AG08396 (cell line): Measurements from ENCODE around the gene MKLN1.

Source experiments
- DNase-seq: peaks from one replicate; pipeline ENCODE4 v3.0.0; 2012; ENCODE audit warnings: low spot score, mixed read lengths

The MKLN1 gene

DNA sequence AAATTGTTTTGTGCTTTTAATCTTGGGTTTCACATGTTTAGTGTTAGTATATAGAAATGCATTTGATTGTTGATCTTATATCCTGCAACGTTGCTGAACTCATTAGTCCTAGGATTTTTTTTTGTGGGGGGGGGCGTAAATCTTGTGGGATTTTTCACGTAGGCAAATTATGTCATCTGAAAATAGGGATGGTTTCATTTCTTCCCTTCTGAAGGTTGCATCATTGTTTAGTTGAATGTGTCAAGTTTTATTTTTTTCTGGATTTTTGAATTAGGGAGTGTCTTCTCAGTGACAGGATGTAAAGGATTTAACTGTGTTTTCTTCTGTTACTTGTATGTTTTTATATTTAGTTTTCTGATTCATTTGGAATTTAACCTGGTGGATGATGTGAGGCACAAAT lies 26.7 kb downstream of the MKLN1 start:
- DNase-seq = no peak

GRCh38 chr7:131355917-131356777 lies 28.5 kb downstream of the MKLN1 start:
- DNase-seq = no peak

DNA sequence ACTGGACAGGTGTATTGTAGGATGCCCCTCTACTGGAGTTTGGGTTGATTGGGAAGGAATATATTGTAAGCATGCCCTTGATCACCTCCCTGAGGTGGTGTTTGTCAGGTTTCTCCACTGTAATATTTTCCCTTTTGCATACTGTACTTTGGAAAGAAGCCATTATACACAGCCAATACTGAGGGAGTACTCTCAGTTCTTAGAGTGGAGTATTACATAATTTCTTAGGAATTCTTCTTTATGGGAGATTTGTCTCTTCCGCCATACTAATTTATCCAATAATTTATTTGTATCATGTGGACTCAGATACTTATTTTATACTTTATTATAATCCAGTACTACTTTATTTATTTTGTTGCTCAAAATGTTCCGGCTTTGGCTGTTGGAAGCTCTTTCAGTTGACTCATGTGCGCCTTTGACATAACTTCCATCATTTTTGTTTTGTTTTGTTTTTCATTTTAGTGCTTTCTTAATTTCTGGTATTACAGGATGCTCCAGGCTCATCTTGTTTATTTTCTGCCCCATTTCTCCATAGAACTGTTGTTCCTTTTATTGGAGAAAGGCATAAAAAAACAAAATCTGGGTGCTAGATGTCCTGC lies 29.7 kb downstream of the MKLN1 start:
- DNase-seq = no peak

GRCh38 chr7:131358636-131359035 lies 31.0 kb downstream of the MKLN1 start:
- no peak for DNase-seq

- DNase-seq = no peak
These were observed 31.6 kb downstream of the MKLN1 start for GRCh38 chr7:131359136-131359776.

DNA sequence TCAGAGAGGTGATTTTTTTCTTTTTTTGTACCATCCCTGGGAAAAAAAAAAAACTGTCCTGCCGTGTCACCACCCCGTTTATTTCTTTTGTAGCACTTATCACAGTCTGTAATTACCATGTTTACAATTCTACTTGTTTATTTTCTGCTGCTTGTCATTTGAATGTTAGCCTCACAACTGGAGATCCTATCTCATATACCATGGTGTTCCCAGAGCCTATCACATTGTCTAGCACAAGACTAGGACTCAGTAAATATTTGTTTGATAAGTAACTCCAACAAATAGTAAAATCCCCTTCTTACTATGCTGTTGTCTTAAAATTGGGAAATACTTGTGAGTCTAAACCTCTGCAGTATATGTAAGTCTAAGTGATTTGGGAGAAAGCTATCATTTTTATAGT lies 36.0 kb downstream of the MKLN1 start:
- no peak for DNase-seq

GRCh38 chr7:131364767-131365344 lies 37.2 kb downstream of the MKLN1 start:
- no peak for DNase-seq

DNA sequence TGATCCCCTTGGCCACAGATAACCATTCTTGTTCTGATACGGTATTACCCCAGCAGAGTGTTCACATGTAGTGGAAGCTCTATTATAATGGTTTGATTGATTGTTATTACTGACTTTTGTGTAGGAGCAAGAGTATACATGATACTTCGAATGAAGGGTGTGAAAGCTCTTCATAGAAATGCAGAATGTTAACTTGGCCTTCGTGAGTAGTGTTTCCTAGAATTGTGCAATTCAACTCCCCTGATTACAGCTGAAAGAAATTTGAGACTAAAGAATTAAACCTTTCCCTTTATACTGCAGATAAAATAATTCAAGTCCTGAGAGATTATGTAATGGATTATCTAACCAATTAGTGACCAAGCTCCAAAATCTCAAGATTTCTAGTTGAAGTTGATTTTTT lies 38.2 kb downstream of the MKLN1 start:
- no peak for DNase-seq

GRCh38 chr7:131369354-131369753 lies 41.7 kb downstream of the MKLN1 start:
- DNase-seq = no peak

- DNase-seq = peak; percentile 23
These were observed 42.9 kb downstream of the MKLN1 start for GRCh38 chr7:131370523-131370968.

DNA sequence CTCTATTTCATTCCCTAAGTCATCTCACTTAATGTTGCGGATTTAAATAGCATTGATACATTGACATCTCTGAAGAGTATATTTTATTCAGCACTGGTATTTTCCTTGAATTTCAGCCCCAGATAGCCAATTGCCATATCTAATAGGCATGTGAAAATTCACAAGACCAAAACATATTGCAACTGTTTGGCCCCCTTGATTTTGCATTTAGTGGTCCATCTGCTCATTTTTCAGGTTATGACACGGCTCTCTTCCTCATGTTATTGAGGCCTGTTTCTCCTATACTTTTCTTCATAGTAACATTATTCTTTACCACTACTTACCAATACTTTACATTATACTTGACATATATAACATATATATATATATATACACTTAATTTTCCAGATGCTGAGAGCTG lies 43.7 kb downstream of the MKLN1 start:
- no peak for DNase-seq

DNA sequence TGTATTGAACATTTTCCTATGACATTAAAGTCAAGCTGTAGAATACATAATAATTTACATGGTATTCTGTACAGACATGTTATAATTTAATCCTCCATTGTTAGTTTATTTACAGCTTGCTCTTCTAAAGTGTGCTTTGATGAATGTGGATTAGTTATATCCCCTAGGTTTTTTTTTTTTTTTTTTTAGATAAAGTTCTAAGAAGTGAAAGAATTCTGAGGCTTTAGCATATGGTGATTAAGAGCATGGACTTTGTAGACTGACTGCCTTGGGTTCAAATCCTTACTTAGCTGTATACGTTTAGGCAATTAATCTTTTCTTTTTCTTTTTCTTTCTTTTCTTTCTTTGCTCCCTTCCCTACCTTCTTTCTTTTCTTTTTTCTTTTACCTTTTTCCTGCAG lies 44.9 kb downstream of the MKLN1 start:
- no peak for DNase-seq

DNA sequence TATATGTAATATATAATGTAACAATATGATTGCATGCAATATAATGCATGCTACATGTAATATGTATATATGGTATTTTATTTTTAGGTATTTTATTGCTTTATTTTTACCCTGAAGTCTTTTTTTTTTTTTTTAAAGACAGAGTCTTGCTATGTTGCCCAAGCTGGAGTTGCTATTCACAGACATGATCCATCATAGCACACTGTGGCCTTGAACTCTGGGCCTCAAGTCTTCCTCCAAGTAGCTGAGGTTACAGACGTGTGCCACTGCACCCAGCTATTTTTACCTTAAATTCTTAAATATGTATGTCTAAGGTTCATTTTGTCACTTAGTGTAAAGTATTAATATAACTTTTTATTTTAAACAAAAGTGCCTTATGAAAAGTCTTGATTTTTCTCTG lies 47.1 kb downstream of the MKLN1 start:
- DNase-seq = no peak

GRCh38 chr7:131381069-131381838 lies 53.6 kb downstream of the MKLN1 start:
- peak; percentile 12 for DNase-seq

DNA sequence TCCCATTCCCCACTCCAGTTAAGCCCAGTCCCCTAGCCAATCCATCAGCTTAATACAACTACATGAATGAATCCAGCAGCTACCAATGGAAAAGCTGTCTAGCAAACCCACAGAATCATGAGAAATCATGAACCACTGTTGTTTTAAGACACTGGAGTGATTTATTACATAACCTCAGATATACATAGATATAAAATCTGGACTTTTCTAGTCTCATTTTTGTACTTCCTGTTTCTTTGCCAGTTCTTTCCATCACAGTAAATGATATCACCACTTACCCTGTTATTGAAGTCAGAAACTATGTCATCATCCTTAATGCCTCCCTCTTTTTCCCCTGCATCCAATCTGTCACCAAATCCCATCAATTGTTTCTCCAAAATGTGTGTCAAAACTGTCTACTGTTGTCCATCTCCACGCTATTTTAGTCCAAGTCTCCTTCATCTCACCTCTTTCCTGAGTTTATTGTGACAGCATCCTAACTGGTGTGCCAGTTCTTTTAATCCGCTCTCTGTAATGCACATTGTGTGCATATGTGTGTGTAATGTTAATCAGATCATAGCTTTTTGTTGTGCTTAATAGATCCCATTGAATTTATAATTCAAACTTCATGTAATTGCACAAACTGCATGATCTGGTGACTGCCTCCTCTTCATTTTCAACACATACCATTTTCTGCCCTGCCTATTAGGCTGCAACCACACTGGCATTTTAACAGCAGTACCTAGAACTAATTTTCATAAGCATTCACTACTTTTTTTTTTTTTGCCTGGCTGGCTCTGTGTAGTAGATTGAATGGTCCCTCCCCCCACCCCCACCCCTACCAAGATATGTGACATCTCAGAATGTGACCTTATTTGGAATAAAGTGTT lies 56.0 kb downstream of the MKLN1 start:
- DNase-seq = no peak

GRCh38 chr7:131384286-131384635 lies 56.6 kb downstream of the MKLN1 start:
- no peak for DNase-seq

GRCh38 chr7:131385039-131385605 lies 57.4 kb downstream of the MKLN1 start:
- no peak for DNase-seq

DNA sequence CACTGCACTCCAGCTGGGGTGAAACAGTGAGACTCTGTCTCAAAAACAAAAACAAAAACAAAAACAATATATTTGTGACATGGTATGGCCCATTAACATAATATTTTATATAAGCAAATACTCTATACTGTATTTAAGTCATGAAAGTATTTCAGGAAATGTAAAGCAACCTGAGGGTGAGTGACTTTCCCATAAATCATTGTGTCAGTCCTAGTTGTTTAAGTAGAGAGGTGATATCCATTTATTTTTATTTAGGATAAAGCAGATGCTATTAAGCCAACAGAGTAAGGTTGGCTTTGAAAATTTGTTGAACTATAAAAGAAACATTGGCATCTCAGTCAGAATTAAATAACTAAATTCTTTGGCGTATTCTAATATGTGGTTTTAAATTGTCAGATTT lies 60.5 kb downstream of the MKLN1 start:
- no peak for DNase-seq

DNA sequence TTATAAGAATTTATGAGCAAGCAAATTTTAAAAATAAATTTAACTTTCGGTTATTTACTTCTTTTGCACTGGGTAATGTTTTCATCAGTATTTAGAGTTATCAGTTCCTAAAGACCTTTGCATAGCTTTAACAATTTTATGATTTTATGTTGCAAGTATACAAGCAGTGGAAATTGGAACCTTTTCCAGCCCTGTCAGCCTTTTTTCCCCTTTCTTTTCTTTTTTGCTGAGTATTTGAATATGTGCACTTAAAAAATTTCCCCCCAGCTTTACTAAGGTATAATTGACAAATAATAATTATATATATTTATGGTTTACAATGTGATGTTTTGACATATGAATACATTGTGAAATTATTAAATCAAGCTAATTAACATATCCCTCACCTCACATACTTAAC lies 62.6 kb downstream of the MKLN1 start:
- DNase-seq = no peak

DNA sequence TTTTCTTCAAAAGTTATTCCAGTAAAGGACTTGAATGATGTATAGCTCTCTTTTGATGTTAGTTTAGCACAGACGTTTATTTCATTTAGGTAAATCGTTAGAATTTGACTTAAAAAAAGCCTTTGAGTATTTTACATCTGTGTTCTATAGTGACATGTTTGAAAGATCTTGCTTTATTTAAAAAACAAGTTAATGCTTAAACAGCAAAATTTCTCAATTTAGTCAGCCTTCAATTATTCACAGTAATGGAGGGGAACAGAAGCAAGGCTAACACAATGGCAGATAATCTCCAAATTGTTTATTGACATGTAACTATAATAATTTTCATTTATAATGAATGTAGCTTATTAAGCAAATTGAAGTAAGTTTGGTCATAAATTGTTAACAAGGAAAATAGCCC lies 63.5 kb downstream of the MKLN1 start:
- DNase-seq = no peak

DNA sequence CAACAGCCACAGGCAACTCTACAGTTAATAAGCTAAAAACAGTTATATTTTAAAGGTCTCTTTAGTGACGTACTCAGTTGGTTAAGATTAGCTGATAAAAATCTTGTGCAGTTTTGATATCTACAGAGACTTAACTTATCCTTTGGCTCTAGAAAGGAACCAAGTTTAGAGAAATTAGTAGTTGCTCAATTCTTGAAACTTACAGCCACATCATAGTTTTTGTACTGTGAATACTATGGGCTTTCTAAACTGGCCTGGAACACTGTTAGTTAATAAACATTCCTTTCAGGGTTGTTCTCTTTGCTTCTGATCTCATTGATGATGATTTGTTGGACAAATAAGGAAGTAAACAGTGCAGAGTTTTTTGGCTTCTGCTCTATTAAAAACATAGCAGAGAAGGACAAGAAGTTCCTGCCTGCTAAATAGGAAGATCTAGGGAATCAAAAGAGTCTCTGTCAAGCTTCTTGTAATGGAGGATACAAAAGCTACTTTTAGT lies 73.1 kb downstream of the MKLN1 start:
- DNase-seq = no peak
